HG02852 (cell line): ENCODE measurements around the gene TULP4.

Experiments
- ATAC-seq: cut with Tn5 transposase; IDR thresholded peaks from one replicate; pipeline ENCODE4 v1.9.1; 2021; ENCODE audit warnings: mild to moderate bottlenecking, moderate library complexity; ENCODE audit not compliant: unreplicated experiment

TULP4 gene

DNA sequence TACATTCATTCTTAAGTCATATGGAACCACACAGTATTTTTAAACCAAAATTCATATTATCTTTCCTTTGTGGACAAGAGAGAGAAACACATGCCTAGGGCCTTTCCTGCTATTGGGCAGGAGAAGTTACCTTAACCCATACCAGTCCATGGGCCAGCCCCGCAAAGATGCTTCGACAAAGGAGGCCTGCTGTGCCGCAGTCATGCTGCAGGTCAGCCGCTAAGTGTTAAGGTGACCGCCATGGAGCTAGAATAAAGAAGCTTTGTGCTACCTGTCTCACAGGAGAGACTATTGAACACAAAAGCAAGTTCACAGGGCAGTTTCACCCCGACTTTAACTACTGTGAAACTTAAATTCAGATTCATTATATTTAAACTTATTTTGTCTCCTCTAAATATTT lies 185.4 kb downstream of the TULP4 start:
- ATAC-seq: no peak

- ATAC-seq: no peak
Observed at GRCh38 chr6:158498362-158498761, 186.1 kb downstream of the TULP4 start.

DNA sequence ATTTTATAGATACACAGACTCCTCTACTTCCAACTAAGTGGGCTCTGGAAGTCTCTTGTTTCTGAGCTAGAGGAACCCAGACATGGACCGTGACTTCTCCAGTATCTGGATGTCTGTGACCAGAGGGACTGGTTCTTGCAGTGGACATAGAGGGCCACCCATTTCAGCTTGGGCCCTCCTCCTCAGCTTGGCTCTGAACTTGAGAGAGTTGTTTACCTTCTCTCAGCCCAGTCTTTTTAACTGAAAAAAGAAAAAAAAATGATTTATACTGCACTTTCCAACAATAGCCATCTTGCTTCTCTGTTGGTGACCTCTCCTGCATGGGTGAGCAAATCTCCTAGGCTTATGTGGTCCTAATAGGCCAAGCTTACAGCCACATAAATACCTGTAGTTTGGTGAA lies 187.3 kb downstream of the TULP4 start:
- no peak for ATAC-seq

- ATAC-seq: no peak
Observed at GRCh38 chr6:158500016-158500735, 187.9 kb downstream of the TULP4 start.

DNA sequence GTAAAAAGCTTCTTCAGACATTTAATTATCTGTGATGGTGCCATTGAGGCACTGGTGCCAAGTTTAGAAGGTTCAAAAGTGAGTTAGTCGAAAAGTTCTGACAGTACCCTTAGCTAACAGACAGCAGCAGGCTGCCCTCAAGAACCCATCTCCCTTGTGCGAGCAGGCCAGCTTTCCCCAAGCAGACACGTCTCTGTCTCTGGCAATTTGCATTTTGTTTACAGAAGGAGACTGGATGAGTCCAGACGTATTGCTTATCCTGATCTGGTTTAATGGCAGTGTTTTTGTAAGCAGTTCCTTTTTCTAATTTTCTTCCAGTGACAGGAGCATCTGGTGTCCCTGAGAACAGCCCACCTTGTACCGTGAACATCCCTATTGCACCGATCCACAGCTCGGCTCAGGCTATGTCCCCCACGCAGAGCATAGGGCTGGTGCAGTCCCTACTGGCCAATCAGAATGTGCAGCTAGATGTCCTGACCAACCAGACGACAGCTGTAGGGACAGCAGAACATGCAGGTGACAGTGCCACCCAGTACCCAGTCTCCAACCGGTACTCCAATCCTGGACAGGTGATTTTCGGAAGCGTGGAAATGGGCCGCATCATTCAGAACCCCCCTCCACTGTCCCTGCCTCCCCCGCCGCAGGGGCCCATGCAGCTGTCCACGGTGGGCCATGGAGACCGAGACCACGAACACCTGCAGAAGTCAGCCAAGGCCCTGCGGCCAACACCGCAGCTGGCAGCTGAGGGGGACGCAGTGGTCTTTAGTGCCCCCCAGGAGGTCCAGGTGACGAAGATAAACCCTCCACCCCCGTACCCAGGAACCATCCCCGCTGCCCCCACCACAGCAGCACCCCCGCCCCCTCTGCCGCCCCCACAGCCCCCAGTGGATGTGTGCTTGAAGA lies 189.3 kb downstream of the TULP4 start:
- no peak for ATAC-seq

GRCh38 chr6:158502263-158502950 lies 190.1 kb downstream of the TULP4 start:
- no peak for ATAC-seq

DNA sequence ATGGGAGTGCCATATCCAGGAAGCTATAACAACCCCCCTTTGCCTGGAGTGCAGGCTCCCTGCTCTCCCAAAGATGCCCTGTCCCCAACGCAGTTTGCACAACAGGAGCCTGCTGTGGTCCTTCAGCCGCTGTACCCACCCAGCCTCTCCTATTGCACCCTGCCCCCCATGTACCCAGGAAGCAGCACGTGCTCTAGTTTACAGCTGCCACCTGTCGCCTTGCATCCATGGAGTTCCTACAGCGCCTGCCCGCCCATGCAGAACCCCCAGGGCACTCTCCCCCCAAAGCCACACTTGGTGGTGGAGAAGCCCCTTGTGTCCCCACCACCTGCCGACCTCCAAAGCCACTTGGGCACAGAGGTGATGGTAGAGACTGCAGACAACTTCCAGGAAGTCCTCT lies 191.0 kb downstream of the TULP4 start:
- ATAC-seq: no peak

- ATAC-seq: no peak
Observed at GRCh38 chr6:158503846-158504245, 191.6 kb downstream of the TULP4 start.

- no peak for ATAC-seq
Observed at GRCh38 chr6:158505194-158505593, 192.9 kb downstream of the TULP4 start.

- no peak for ATAC-seq
Observed at GRCh38 chr6:158506601-158507000, 194.3 kb downstream of the TULP4 start.

- no peak for ATAC-seq
Observed at GRCh38 chr6:158507174-158507573, 194.9 kb downstream of the TULP4 start.

- ATAC-seq: no peak
Observed at GRCh38 chr6:158508450-158508849, 196.2 kb downstream of the TULP4 start.

DNA sequence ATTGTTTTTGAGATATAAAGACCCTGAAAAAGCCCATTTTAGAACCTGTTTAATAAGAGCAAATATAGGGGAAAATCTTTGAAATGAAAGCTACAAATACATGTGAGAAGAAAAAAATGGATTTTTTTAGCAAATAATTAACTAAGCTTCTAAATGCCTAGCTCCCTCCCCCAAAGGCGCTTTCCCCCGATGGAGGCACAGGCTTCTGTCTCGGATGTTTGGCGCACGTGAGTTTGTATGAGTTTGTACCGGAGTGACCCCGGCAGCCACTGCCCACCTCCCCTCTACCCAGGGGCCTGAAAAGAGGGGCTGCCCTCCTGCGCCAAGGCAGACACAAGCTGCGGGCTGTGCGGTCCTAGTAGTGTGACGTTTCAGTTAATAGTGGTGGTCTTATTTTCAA lies 197.2 kb downstream of the TULP4 start:
- no peak for ATAC-seq

- ATAC-seq: no peak
Observed at GRCh38 chr6:158512809-158513208, 200.5 kb downstream of the TULP4 start.

DNA sequence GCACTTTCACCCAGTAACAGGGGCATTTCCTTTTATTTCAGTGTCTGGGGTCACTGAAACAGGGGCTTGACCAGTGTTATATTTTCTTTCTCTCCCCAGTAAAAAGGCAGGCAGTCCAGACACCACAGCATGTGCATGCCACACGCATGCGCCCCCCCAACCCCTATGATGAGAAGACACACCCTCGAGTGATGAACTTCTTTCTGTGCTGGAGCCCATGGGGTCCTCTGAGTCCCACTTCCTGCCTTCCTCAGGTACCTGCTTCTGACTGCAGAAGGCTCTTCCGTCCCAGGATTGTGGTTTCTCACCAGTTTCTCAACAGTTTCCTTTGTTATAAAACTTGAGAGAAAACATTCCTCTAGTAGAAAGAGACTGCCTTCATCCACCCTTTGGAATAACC lies 201.9 kb downstream of the TULP4 start:
- ATAC-seq: no peak

GRCh38 chr6:158514991-158515390 lies 202.7 kb downstream of the TULP4 start:
- no peak for ATAC-seq

DNA sequence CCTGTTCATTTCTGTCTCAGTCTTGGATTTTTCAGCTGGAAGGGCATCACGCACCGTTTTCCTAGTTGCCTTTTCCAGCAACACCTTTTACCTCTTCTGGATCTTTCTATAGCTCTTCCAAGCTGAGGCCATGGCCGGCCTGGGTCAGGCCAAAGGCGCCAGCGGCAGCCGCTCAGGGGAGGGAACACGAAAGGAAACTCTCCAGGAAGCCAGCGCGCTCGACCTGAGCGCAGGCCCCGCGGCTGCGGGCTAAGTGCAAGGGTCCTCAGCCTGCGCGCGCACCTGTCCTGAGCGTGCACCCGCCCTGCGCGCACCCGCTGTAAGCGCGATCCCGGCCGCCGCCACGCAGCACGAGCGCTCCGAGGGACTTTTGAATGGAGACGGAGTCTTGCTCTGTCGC lies 203.8 kb downstream of the TULP4 start:
- no peak for ATAC-seq

GRCh38 chr6:158517038-158517437 lies 204.8 kb downstream of the TULP4 start:
- no peak for ATAC-seq

DNA sequence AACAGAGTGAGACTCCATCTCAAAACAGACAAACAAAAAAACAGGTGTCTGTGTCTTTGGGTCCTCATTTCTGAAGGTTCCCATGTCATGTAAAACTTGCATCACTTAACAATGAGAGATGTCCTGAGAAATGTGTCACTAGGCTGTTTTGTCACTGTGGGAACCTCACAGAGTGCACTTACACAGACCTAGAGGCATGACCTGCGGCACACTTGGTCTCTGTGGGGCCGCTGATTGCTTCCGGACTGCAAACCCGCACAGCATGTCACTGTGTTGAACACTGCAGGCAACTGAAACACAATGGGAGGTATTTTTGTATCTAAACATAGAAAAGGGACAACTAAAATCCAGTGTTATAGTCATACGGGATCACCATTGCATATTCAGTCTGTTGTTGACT lies 205.3 kb downstream of the TULP4 start:
- ATAC-seq: no peak

- ATAC-seq: peak; percentile 69
Observed at GRCh38 chr6:158518191-158519127, 206.2 kb downstream of the TULP4 start.

DNA sequence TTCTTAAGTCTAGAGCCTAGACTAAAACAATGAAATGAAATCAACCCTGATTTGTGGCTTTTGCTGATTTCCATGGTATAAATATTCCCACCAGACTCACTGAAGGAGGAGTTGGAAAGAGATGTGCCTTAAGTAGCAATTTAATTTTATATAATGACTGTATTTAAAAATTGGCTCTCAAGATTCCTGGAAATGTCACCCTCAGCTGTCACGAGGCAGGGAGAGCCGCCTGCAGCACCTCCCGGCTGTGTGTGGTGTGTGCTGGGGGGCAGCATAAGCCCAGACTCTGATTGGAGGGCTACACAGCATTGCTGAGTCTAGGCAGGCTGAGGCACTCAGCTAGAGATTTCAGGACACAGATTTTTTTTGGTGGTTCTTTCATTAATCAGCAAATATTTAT lies 207.0 kb downstream of the TULP4 start:
- no peak for ATAC-seq
